Measurements from ENCODE around the gene BEST1.
A peak's percentile ranks its signal among the peaks of the same experiment; 100 is the strongest.

BEST1 gene

GRCh38 chr11:61969391-61969758 is 19.2 kb downstream of the BEST1 start:
- no peak overlapping the region for H3K27ac Mint-ChIP-seq
- ATAC-seq (ENCODE audit: low read depth): no peak
- no peaks in the 10 kb centered on the region for H3K27me3 Mint-ChIP-seq
- peaks cover 9% of the 10 kb centered on the region for H3K36me3 Mint-ChIP-seq
- H3K9me3 Mint-ChIP-seq: no peaks in the 10 kb centered on the region
- H3K4me1 Mint-ChIP-seq: peaks cover 37% of the 10 kb centered on the region
- peak overlapping the region; percentile 66 for H3K4me3 Mint-ChIP-seq
- no peak for DNase-seq (ENCODE audit: low spot score in 2 of 2)

GRCh38 chr11:61969838-61970662 is 19.9 kb downstream of the BEST1 start:
- no peak overlapping the region for H3K4me3 Mint-ChIP-seq
- no peaks in the 10 kb centered on the region for H3K9me3 Mint-ChIP-seq
- peak overlapping the region; percentile 35 for H3K27ac Mint-ChIP-seq
- H3K36me3 Mint-ChIP-seq: peaks cover 6% of the 10 kb centered on the region
- peaks cover 35% of the 10 kb centered on the region for H3K4me1 Mint-ChIP-seq
- H3K27me3 Mint-ChIP-seq: no peaks in the 10 kb centered on the region
- ATAC-seq (ENCODE audit: low read depth): no peak
- no peak for DNase-seq (ENCODE audit: low spot score in 2 of 2)

- no peak for DNase-seq (ENCODE audit: low spot score in 2 of 2)
- Mint-ChIP-seq H3K4me3 (peak overlapping the region; percentile 32), H3K27ac (peak overlapping the region; percentile 56), H3K9me3 (no peaks in the 10 kb centered on the region), H3K27me3 (no peaks in the 10 kb centered on the region), H3K36me3 (no peaks in the 10 kb centered on the region), H3K4me1 (peaks cover 33% of the 10 kb centered on the region)
- no peak for ATAC-seq (ENCODE audit: low read depth)
These were observed 21.3 kb downstream of the BEST1 start for GRCh38 chr11:61971248-61972111.

- H3K4me3 Mint-ChIP-seq: no peak overlapping the region
- no peak for ATAC-seq (ENCODE audit: low read depth)
These were observed 22.0 kb downstream of the BEST1 start for GRCh38 chr11:61972112-61972671.

GRCh38 chr11:61972672-61973475 is 22.7 kb downstream of the BEST1 start:
- ATAC-seq (ENCODE audit: low read depth): no peak
- no peaks in the 10 kb centered on the region for H3K27me3 Mint-ChIP-seq
- H3K9me3 Mint-ChIP-seq: no peaks in the 10 kb centered on the region
- H3K27ac Mint-ChIP-seq: no peak overlapping the region
- no peak for DNase-seq (ENCODE audit: low spot score in 2 of 2)
- no peaks in the 10 kb centered on the region for H3K36me3 Mint-ChIP-seq
- no peak overlapping the region for H3K4me3 Mint-ChIP-seq
- H3K4me1 Mint-ChIP-seq: peaks cover 33% of the 10 kb centered on the region

More at GRCh38 chr11:61972112-61972671, 22.0 kb downstream of the BEST1 start:
- H3K9me3 Mint-ChIP-seq: no peaks in the 10 kb centered on the region
- no peak overlapping the region for H3K27ac Mint-ChIP-seq
- no peaks in the 10 kb centered on the region for H3K36me3 Mint-ChIP-seq
- no peak for DNase-seq (ENCODE audit: low spot score in 2 of 2)
- peaks cover 33% of the 10 kb centered on the region for H3K4me1 Mint-ChIP-seq
- no peaks in the 10 kb centered on the region for H3K27me3 Mint-ChIP-seq

- ATAC-seq (ENCODE audit: low read depth) (no peak), DNase-seq (ENCODE audit: low spot score in 2 of 2) (no peak)
- Mint-ChIP-seq H3K27ac (no peak overlapping the region), H3K4me3 (no peak overlapping the region), H3K27me3 (no peaks in the 10 kb centered on the region), H3K4me1 (peaks cover 31% of the 10 kb centered on the region), H3K36me3 (no peaks in the 10 kb centered on the region), H3K9me3 (no peaks in the 10 kb centered on the region)
These were observed 23.5 kb downstream of the BEST1 start for GRCh38 chr11:61973476-61974162.

- H3K4me1 Mint-ChIP-seq: peaks cover 27% of the 10 kb centered on the region
- no peak for ATAC-seq (ENCODE audit: low read depth)
- H3K9me3 Mint-ChIP-seq: no peaks in the 10 kb centered on the region
- no peaks in the 10 kb centered on the region for H3K27me3 Mint-ChIP-seq
- H3K4me3 Mint-ChIP-seq: no peak overlapping the region
- no peak overlapping the region for H3K27ac Mint-ChIP-seq
- H3K36me3 Mint-ChIP-seq: no peaks in the 10 kb centered on the region
- DNase-seq (ENCODE audit: low spot score in 2 of 2): no peak
These were observed 24.8 kb downstream of the BEST1 start for GRCh38 chr11:61974766-61975631.

- H3K4me3 Mint-ChIP-seq: no peak overlapping the region
- H3K9me3 Mint-ChIP-seq: no peaks in the 10 kb centered on the region
- no peaks in the 10 kb centered on the region for H3K27me3 Mint-ChIP-seq
- no peaks in the 10 kb centered on the region for H3K36me3 Mint-ChIP-seq
- H3K27ac Mint-ChIP-seq: no peak overlapping the region
- ATAC-seq (ENCODE audit: low read depth): no peak
- H3K4me1 Mint-ChIP-seq: peaks cover 22% of the 10 kb centered on the region
- DNase-seq (ENCODE audit: low spot score in 2 of 2): no peak
These were observed 25.7 kb downstream of the BEST1 start for GRCh38 chr11:61975638-61976419.

GRCh38 chr11:61976420-61976800 is 26.3 kb downstream of the BEST1 start:
- H3K27ac Mint-ChIP-seq: no peak overlapping the region
- no peaks in the 10 kb centered on the region for H3K27me3 Mint-ChIP-seq

GRCh38 chr11:61976813-61977475 is 26.8 kb downstream of the BEST1 start:
- Mint-ChIP-seq H3K27ac (no peak overlapping the region), H3K36me3 (no peaks in the 10 kb centered on the region), H3K27me3 (no peaks in the 10 kb centered on the region), H3K4me3 (no peak overlapping the region), H3K4me1 (peaks cover 12% of the 10 kb centered on the region), H3K9me3 (no peaks in the 10 kb centered on the region)
- DNase-seq (ENCODE audit: low spot score in 2 of 2) (no peak), ATAC-seq (ENCODE audit: low read depth) (no peak)

More at GRCh38 chr11:61976420-61976800, 26.3 kb downstream of the BEST1 start:
- ATAC-seq (ENCODE audit: low read depth) (no peak), DNase-seq (ENCODE audit: low spot score in 2 of 2) (no peak)
- Mint-ChIP-seq H3K36me3 (no peaks in the 10 kb centered on the region), H3K4me3 (no peak overlapping the region), H3K4me1 (peaks cover 16% of the 10 kb centered on the region), H3K9me3 (no peaks in the 10 kb centered on the region)

- Mint-ChIP-seq H3K4me3 (no peak overlapping the region), H3K27ac (no peak overlapping the region), H3K9me3 (no peaks in the 10 kb centered on the region), H3K4me1 (peaks cover 7% of the 10 kb centered on the region), H3K27me3 (no peaks in the 10 kb centered on the region), H3K36me3 (no peaks in the 10 kb centered on the region)
- no peak for DNase-seq (ENCODE audit: low spot score in 2 of 2)
- ATAC-seq (ENCODE audit: low read depth): no peak
These were observed 28.8 kb downstream of the BEST1 start for GRCh38 chr11:61978703-61979661.
